Liver (tissue), 3 donors: ENCODE results near the gene REEP3.

ENCODE experiments used
- ATF3 ChIP-seq: IDR thresholded peaks from 2 replicates; pipeline ENCODE4 v1.6.1; 2016; ENCODE audit warnings: antibody characterized with exemption
- CTCF ChIP-seq: fragments of 150-350 bp; IDR thresholded peaks from 2 replicates; pipeline ENCODE4 v1.5.1; 2017; ENCODE audit warnings: improper control_type of control experiment, low read depth, low read length; ENCODE audit not compliant: missing input control
- EGR1 ChIP-seq, 2 donors: IDR thresholded peaks; 2 replicates each; pipeline ENCODE4 v1.6.1; 2016 to 2018; ENCODE audit warnings: antibody characterized with exemption in 2 of 2, low read depth in 2 of 2
- GABPA ChIP-seq, 2 donors: IDR thresholded peaks in 1 of 2; conservative IDR thresholded peaks in 1 of 2; 2 replicates each; pipeline ENCODE4 v1.6.1; 2016; ENCODE audit warnings: antibody characterized with exemption in 2 of 2, mild to moderate bottlenecking in 1 of 2, moderate library complexity in 1 of 2
- JUND ChIP-seq, 2 donors: IDR thresholded peaks; 2 replicates each; pipeline ENCODE4 v1.6.1; 2016; ENCODE audit warnings: antibody characterized with exemption in 2 of 2
- MAX ChIP-seq: IDR thresholded peaks from 2 replicates; pipeline ENCODE4 v1.6.1; 2016; ENCODE audit warnings: antibody characterized with exemption
- NR2F2 ChIP-seq: IDR thresholded peaks from 2 replicates; pipeline ENCODE4 v1.6.1; 2016; ENCODE audit warnings: antibody characterized with exemption
- RAD21 ChIP-seq, 2 donors: IDR thresholded peaks; 2 replicates each; pipeline ENCODE4 v1.6.1; 2016; ENCODE audit warnings: antibody characterized with exemption in 2 of 2, mild to moderate bottlenecking in 2 of 2
- SP1 ChIP-seq: IDR thresholded peaks from 2 replicates; pipeline ENCODE4 v1.6.1; 2018; ENCODE audit warnings: antibody characterized with exemption, mild to moderate bottlenecking
- TAF1 ChIP-seq: conservative IDR thresholded peaks from 2 replicates; pipeline ENCODE4 v1.6.1; 2016; ENCODE audit warnings: antibody characterized with exemption, mild to moderate bottlenecking
- YY1 ChIP-seq: IDR thresholded peaks from 2 replicates; pipeline ENCODE4 v1.6.1; 2016; ENCODE audit warnings: antibody characterized with exemption, mild to moderate bottlenecking
- donor health status: healthy.
- donor health status: healthy.

DNA sequence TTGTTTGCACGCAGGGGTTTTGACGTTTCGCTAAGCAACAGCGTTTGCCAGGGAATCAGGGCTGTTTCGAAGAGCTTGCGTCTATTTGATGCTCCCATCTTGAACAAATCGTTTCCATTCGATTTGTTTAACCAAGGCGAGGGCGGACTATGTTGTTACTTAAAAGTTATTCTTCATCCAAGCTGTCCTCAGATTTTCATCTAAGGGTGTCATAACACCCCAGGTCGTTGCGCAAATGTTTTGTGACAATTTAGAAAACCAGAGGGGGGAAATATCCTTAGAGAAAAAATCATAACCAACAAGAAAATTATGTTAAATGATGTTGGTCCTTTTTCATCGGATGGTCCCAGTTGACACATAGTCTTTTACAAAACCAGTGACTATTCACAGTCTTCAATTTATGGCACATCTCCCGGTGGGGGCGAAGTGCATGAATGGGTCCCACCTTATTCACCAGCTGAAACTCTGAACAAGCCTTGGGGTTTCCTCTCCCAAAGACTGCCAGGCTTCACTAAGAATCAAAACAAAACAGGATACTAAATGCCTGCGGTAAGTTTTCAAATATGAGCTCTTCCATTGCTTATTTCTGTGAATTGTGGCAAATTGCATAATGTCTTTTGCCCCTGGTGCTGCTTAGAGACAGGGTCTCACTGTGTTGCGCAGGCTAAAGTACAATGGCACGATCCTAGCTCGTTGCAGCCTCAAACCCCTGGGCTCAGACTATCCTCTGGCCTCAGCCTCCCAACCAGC is 109.9 kb downstream of the REEP3 start:
- TF ChIP-seq CTCF = no peak
- no peak for TF ChIP-seq EGR1 (IDR thresholded peaks at IDR 0.05; ENCODE audit: low read depth in 2 of 2)
- no peak for TF ChIP-seq NR2F2
- peak; percentile 64 for TF ChIP-seq YY1
- TF ChIP-seq MAX = no peak
- TF ChIP-seq JUND (IDR thresholded peaks at IDR 0.05) = no peak
- no peak for TF ChIP-seq SP1
- TF ChIP-seq ATF3 = no peak
- no peak for TF ChIP-seq RAD21 (IDR thresholded peaks at IDR 0.05)
- no peak for TF ChIP-seq GABPA (IDR thresholded peaks at IDR 0.05 in 1 of 2, conservative IDR thresholded peaks at IDR 0.05 in 1 of 2)
- TF ChIP-seq TAF1 = no peak
